Measurements from ENCODE around the gene EDIL3.

EDIL3 gene

GRCh38 chr5:84383816-84384603 is 670 bp downstream of the EDIL3 start:
- no peaks in the 10 kb centered on the region for H4K20me1 ChIP-seq (ENCODE audit: control insufficient read depth, insufficient read depth, low read depth, low read length)
- no peaks in the 10 kb centered on the region for H3K9me2 ChIP-seq (replicated peaks; ENCODE audit: control insufficient read depth, low read length)
- no peaks in the 10 kb centered on the region for H3K79me2 ChIP-seq (ENCODE audit: control insufficient read depth, low read length)
- no peaks in the 10 kb centered on the region for H3F3A ChIP-seq (ENCODE audit: control insufficient read depth, insufficient read depth)
- no peaks in the 10 kb centered on the region for H3K36me3 ChIP-seq (ENCODE audit: control insufficient read depth, low read length)
- H3K9me3 ChIP-seq (ENCODE audit: control insufficient read depth, insufficient read depth, low read length) = no peaks in the 10 kb centered on the region; the same call in 1 of the 2 replicates
- H3K4me2 ChIP-seq (ENCODE audit: low read length) = no peak overlapping the region
- TF ChIP-seq EZH2phosphoT487 (IDR thresholded peaks at IDR 0.05; ENCODE audit: borderline replicate concordance, low read length) = no peak
- no peak for TF ChIP-seq CTCF (IDR thresholded peaks at IDR 0.05; ENCODE audit: low read depth, low read length, poor library complexity, severe bottlenecking)
- H3K27ac ChIP-seq (ENCODE audit: low read depth, low read length) = no peak overlapping the region
- no peak overlapping the region for H3K4me3 ChIP-seq (ENCODE audit: low read length)
- H3K27me3 ChIP-seq (ENCODE audit: control insufficient read depth, low read length) = no peaks in the 10 kb centered on the region
- H3K4me1 ChIP-seq (ENCODE audit: control insufficient read depth, low read length) = no peaks in the 10 kb centered on the region

- no peak overlapping the region for H3K27ac ChIP-seq (ENCODE audit: low read depth, low read length)
- H3K4me1 ChIP-seq (ENCODE audit: control insufficient read depth, low read length) = no peaks in the 10 kb centered on the region
- no peaks in the 10 kb centered on the region for H3K79me2 ChIP-seq (ENCODE audit: control insufficient read depth, low read length)
- H3K9me3 ChIP-seq (ENCODE audit: control insufficient read depth, insufficient read depth, low read length) = no peaks in the 10 kb centered on the region; the same call in 1 of the 2 replicates
- no peak overlapping the region for H3K4me3 ChIP-seq (ENCODE audit: low read length)
- H4K20me1 ChIP-seq (ENCODE audit: control insufficient read depth, insufficient read depth, low read depth, low read length) = no peaks in the 10 kb centered on the region
- no peaks in the 10 kb centered on the region for H3K9me2 ChIP-seq (replicated peaks; ENCODE audit: control insufficient read depth, low read length)
- TF ChIP-seq CTCF (IDR thresholded peaks at IDR 0.05; ENCODE audit: low read depth, low read length, poor library complexity, severe bottlenecking) = no peak
- no peak for TF ChIP-seq EZH2phosphoT487 (IDR thresholded peaks at IDR 0.05; ENCODE audit: borderline replicate concordance, low read length)
- no peak overlapping the region for H3K4me2 ChIP-seq (ENCODE audit: low read length)
- H3K36me3 ChIP-seq (ENCODE audit: control insufficient read depth, low read length) = no peaks in the 10 kb centered on the region
- H3F3A ChIP-seq (ENCODE audit: control insufficient read depth, insufficient read depth) = no peaks in the 10 kb centered on the region
- H3K27me3 ChIP-seq (ENCODE audit: control insufficient read depth, low read length) = no peaks in the 10 kb centered on the region
These were observed 1.3 kb downstream of the EDIL3 start for GRCh38 chr5:84383296-84383815.

- no peaks in the 10 kb centered on the region for H3K36me3 ChIP-seq (ENCODE audit: control insufficient read depth, low read length)
- H3K4me2 ChIP-seq (ENCODE audit: low read length) = no peak overlapping the region
- no peaks in the 10 kb centered on the region for H3K79me2 ChIP-seq (ENCODE audit: control insufficient read depth, low read length)
- H3K4me1 ChIP-seq (ENCODE audit: control insufficient read depth, low read length) = no peaks in the 10 kb centered on the region
- no peaks in the 10 kb centered on the region for H3K9me2 ChIP-seq (replicated peaks; ENCODE audit: control insufficient read depth, low read length)
- H3F3A ChIP-seq (ENCODE audit: control insufficient read depth, insufficient read depth) = no peaks in the 10 kb centered on the region
- no peak overlapping the region for H3K27ac ChIP-seq (ENCODE audit: low read depth, low read length)
- H4K20me1 ChIP-seq (ENCODE audit: control insufficient read depth, insufficient read depth, low read depth, low read length) = no peaks in the 10 kb centered on the region
- no peak overlapping the region for H3K4me3 ChIP-seq (ENCODE audit: low read length)
- TF ChIP-seq EZH2phosphoT487 (IDR thresholded peaks at IDR 0.05; ENCODE audit: borderline replicate concordance, low read length) (no peak), CTCF (IDR thresholded peaks at IDR 0.05; ENCODE audit: low read depth, low read length, poor library complexity, severe bottlenecking) (no peak)
- no peaks in the 10 kb centered on the region; the same call in 1 of the 2 replicates for H3K9me3 ChIP-seq (ENCODE audit: control insufficient read depth, insufficient read depth, low read length)
- H3K27me3 ChIP-seq (ENCODE audit: control insufficient read depth, low read length) = no peaks in the 10 kb centered on the region
These were observed 2.1 kb downstream of the EDIL3 start for GRCh38 chr5:84382363-84383295.

All from DOHH2 (cell line).